PFSK-1 (cell line): ENCODE measurements around the gene SLC35F1.

ENCODE experiments used
- POLR2AphosphoS5 ChIP-seq: IDR thresholded peaks from 2 replicates; pipeline ENCODE4 v1.6.1; 2012; ENCODE audit warnings: low read depth, mild to moderate bottlenecking, control low read depth, low read length, moderate library complexity
- REST ChIP-seq, 2 experiments: IDR thresholded peaks; 2 replicates each; pipeline versions ENCODE4 v1.6.1 to v1.8.0; 2011 to 2012; ENCODE audit warnings: low read depth in 2 of 2, low read length in 2 of 2, control low read depth in 1 of 2, inconsistent platforms in 1 of 2, mild to moderate bottlenecking in 1 of 2, moderate library complexity in 1 of 2; ENCODE audit not compliant: insufficient read depth in 1 of 2
- SIN3A ChIP-seq: IDR thresholded peaks from 2 replicates; pipeline ENCODE4 v1.6.1; 2012; ENCODE audit warnings: mild to moderate bottlenecking, low read length, moderate library complexity, borderline replicate concordance; ENCODE audit not compliant: insufficient read depth
- TAF1 ChIP-seq: IDR thresholded peaks from 2 replicates; pipeline ENCODE4 v1.6.1; 2012; ENCODE audit warnings: low read length, control low read depth, borderline replicate concordance; ENCODE audit not compliant: insufficient read depth

- TF ChIP-seq TAF1 = no peak
- no peak for TF ChIP-seq REST (IDR thresholded peaks at IDR 0.05; ENCODE audit: insufficient read depth in 1 of 2, low read depth in 2 of 2, low read length in 2 of 2)
- no peak for TF ChIP-seq SIN3A
- no peak for TF ChIP-seq POLR2AphosphoS5
These were observed 116.7 kb downstream of the SLC35F1 start for GRCh38 chr6:118023771-118024170.
